ENCODE results near the gene MCRIP2. TPM values are rescaled to one million over a fixed set of nuclear protein-coding genes. Genes with fewer than 3 reads are reported as not detected.

MCRIP2 gene, protein sequence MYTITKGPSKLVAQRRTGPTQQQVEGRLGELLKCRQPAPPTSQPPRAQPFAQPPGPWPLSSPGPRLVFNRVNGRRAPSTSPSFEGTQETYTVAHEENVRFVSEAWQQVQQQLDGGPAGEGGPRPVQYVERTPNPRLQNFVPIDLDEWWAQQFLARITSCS
- 29.1 and 54.1 TPM in 2 replicates for polyA plus RNA-seq
- 8.1 and 11.0 TPM in 2 replicates for polyA minus RNA-seq

DNA sequence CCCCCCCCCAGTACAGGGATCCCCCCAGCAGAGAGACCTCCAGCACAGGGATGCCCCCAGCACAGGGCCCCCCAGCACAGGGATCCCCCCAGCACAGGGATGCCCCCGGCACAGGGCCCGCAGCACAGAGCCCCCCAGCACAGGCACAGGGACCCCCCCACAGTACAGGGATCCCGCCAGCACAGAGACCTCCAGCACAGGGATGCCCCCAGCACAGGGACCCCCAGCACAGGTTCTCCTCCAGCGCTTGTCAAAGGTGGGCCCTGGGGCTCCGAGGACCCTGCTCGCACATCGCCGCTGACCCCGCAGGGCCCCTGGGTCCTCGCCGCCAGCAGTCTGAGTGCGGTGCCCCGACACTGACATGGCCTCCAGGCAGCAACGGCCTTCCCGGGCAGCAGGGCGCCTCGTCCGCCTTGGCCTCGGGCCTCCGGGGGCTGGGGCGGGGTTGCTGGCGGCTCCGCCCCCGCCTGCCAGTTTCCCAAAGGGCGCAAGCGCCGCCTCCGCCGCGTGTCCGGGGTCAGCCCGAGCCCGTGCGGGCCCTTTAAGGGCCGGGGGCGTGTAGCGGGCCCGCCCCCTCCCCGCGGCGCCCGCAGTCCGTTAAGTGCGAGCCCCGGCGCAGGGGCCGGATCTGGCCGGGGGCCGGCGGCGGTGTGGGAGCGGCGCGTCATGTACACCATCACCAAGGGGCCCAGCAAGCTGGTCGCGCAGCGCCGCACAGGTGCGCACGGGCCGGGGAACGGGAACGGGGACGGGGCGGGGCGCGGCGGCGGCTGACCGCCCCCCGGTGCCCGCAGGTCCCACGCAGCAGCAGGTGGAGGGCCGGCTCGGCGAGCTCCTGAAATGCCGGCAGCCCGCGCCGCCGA, at the start of gene MCRIP2:
Gene MCRIP2, plus strand, starts transcription at position 503 of the 863 bp plus-strand sequence. Its CDS starts 164 bp downstream, at position 667.
- Histone ChIP-seq H3K36me3 (ENCODE audit: insufficient read depth, low read length) (no peaks in the 10 kb centered on the region), H3F3A (ENCODE audit: insufficient read depth, low read length, poor library complexity, severe bottlenecking) (no peaks in the 10 kb centered on the region), H3K4me2 (ENCODE audit: low read length) (peak within 1 kb of the TSS; percentile 70), H3K79me2 (replicated peaks; ENCODE audit: insufficient read depth, low read length) (no peaks in the 10 kb centered on the region), H4K20me1 (ENCODE audit: insufficient read depth) (no peaks in the 10 kb centered on the region), H2AFZ (ENCODE audit: low read depth, low read length) (no peak within 1 kb of the TSS), H3K27me3 (ENCODE audit: insufficient read depth, low read depth, low read length) (no peaks in the 10 kb centered on the region), H3K27ac (ENCODE audit: low read length) (peak within 1 kb of the TSS; percentile 20), H3K9me3 (ENCODE audit: low read length) (no peaks in the 10 kb centered on the region), H3K9me2 (ENCODE audit: insufficient read depth, low read length) (no peaks in the 10 kb centered on the region), H3K9ac (ENCODE audit: low read length) (peak within 1 kb of the TSS; percentile 77), H3K4me3 (ENCODE audit: low read length) (peak within 1 kb of the TSS; percentile 82)
- TF ChIP-seq EP300 (conservative IDR thresholded peaks at IDR 0.05; ENCODE audit: poor library complexity, severe bottlenecking) (peak; percentile 23), EZH2 (IDR thresholded peaks at IDR 0.05; ENCODE audit: borderline replicate concordance, insufficient read depth, low read length, poor library complexity, severe bottlenecking) (no peak), SMC3 (conservative IDR thresholded peaks at IDR 0.05; ENCODE audit: poor library complexity) (peak; percentile 16), CTCF (IDR thresholded peaks at IDR 0.05; ENCODE audit: poor library complexity, severe bottlenecking) (no peak), MXI1 (conservative IDR thresholded peaks at IDR 0.05; ENCODE audit: poor library complexity, severe bottlenecking) (peak; percentile 81), POLR2AphosphoS5 (IDR thresholded peaks at IDR 0.05) (peak; percentile 71)
- TF ChIP-seq, protein P1, sequence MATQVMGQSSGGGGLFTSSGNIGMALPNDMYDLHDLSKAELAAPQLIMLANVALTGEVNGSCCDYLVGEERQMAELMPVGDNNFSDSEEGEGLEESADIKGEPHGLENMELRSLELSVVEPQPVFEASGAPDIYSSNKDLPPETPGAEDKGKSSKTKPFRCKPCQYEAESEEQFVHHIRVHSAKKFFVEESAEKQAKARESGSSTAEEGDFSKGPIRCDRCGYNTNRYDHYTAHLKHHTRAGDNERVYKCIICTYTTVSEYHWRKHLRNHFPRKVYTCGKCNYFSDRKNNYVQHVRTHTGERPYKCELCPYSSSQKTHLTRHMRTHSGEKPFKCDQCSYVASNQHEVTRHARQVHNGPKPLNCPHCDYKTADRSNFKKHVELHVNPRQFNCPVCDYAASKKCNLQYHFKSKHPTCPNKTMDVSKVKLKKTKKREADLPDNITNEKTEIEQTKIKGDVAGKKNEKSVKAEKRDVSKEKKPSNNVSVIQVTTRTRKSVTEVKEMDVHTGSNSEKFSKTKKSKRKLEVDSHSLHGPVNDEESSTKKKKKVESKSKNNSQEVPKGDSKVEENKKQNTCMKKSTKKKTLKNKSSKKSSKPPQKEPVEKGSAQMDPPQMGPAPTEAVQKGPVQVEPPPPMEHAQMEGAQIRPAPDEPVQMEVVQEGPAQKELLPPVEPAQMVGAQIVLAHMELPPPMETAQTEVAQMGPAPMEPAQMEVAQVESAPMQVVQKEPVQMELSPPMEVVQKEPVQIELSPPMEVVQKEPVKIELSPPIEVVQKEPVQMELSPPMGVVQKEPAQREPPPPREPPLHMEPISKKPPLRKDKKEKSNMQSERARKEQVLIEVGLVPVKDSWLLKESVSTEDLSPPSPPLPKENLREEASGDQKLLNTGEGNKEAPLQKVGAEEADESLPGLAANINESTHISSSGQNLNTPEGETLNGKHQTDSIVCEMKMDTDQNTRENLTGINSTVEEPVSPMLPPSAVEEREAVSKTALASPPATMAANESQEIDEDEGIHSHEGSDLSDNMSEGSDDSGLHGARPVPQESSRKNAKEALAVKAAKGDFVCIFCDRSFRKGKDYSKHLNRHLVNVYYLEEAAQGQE (IDR thresholded peaks at IDR 0.05; ENCODE audit: borderline replicate concordance), result peak; percentile 28

DNA sequence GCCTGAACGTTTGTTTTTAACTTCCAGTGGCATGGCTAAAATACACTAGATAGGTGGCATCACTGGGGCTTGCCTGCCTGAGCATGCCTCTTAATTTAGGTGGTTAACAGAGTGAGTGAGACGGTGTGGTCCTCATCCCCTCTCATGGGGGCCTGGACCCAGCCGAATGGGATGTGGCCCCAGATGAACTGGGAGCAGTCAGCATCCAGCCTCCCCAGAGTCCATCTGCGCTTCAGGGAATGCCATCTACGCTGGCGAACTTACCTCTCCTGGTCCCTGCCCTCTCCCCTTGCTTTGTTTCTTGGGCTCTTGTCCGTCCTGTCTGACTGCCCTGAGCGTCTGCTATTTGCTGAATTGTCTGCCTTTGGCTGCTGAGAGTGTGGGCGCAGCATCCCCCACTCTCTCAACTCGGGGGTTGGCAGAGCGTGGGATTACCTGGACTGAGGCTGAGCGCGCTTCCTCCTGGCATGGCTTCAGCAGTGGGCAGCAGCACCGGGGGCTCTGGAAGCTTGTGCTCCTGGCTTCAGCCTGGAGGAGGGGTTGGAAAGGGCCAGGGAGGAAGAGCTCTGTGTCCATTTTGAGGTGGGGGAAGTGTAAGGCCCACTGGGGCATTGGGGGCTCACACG, 49.6 kb upstream of the MCRIP2 start:
- Histone ChIP-seq H3K9me2 (ENCODE audit: insufficient read depth, low read length) (no peaks in the 10 kb centered on the region), H3K9ac (ENCODE audit: low read length) (no peak overlapping the region), H3K9me3 (ENCODE audit: low read length) (no peaks in the 10 kb centered on the region), H3K79me2 (replicated peaks; ENCODE audit: insufficient read depth, low read length) (peaks cover 29% of the 10 kb centered on the region), H2AFZ (ENCODE audit: low read depth, low read length) (no peak overlapping the region), H3K27ac (ENCODE audit: low read length) (no peak overlapping the region), H3K4me3 (ENCODE audit: low read length) (peak overlapping the region; percentile 25), H3K36me3 (ENCODE audit: insufficient read depth, low read length) (no peaks in the 10 kb centered on the region), H3K4me2 (ENCODE audit: low read length) (no peak overlapping the region), H3K27me3 (ENCODE audit: insufficient read depth, low read depth, low read length) (no peaks in the 10 kb centered on the region), H3F3A (ENCODE audit: insufficient read depth, low read length, poor library complexity, severe bottlenecking) (no peaks in the 10 kb centered on the region), H4K20me1 (ENCODE audit: insufficient read depth) (peaks cover 4% of the 10 kb centered on the region)
- TF ChIP-seq, protein P1 (IDR thresholded peaks at IDR 0.05; ENCODE audit: borderline replicate concordance), result no peak
- no peak for TF ChIP-seq RAD21 (conservative IDR thresholded peaks at IDR 0.05)

All from neural cell (in vitro differentiated cells).